Measurements from ENCODE around the gene STPG3. TPM values are rescaled to one million over a fixed set of nuclear protein-coding genes. Genes with fewer than 3 reads are reported as not detected.
A peak's percentile ranks its signal among the peaks of the same experiment; 100 is the strongest.

The STPG3 gene
- total and polyA plus RNA-seq, 2 of the 8 experiments (the other 6 are each of a cell fraction or from before 2014, with no cell fraction given), result not detected

- H2BK12ac ChIP-seq (ENCODE audit: low read depth, low read length), result no peak overlapping the region
- H3K36me3 ChIP-seq (ENCODE audit: control insufficient read depth in 2 of 4, insufficient read depth in 4 of 4, low read length in 3 of 4), result peaks cover 6 to 18% (median 15%) of the 10 kb centered on the region in 4 experiments; a peak in 7 of 8 replicates
- peak overlapping the region; percentile 95 for H2BK5ac ChIP-seq (ENCODE audit: low read depth, low read length)
- peak overlapping the region; percentile 64 to 83 (median 70) for H3K4me3 ChIP-seq (ENCODE audit: extremely low read depth in 1 of 4, insufficient read depth in 2 of 4, low read depth in 3 of 4, low read length in 4 of 4)
- H4K20me1 ChIP-seq (replicated peaks in 1 of 2; ENCODE audit: control insufficient read depth in 1 of 2, insufficient read depth in 2 of 2, low read length in 2 of 2), result peaks cover 22 to 23% of the 10 kb centered on the region in 2 experiments
- no peak overlapping the region for H2AK5ac ChIP-seq (ENCODE audit: low read depth, low read length)
- ChIA-PET POLR2A (ENCODE audit: partially characterized antibody) (interaction anchor here (0.6 to 69.9 kb wide), 43 partner anchors 5 to 364 kb away, joined by 3 to 1462 read pairs (median 3); partner anchors contain the start of genes ABCA2, CYSRT1, ENTPD2 and GRIN1), CTCF (ENCODE audit: partially characterized antibody) (interaction anchor here (0.6 to 9.1 kb wide), 9 partner anchors 13 to 102 kb away, joined by 3 to 113 read pairs (median 4); partner anchors contain the start of genes CYSRT1, RNF208 and RNF224)
- DNase-seq (ENCODE audit: low read depth in 1 of 2, low spot score in 2 of 2) (no peak), FAIRE-seq (no peak)
- WGBS, 2 experiments (ENCODE audit: extremely low coverage in 1 of 2, insufficient coverage in 1 of 2, insufficient read length in 1 of 2, insufficient replicate concordance in 2 of 2, low coverage in 1 of 2, low lambda C conversion rate in 2 of 2, missing lambda C conversion rate in 1 of 2), result 2% methylated on average over 43 of the region's 58 CpGs; no CpG with 5 or more reads in 1 of the 2 experiments
- H3K56ac ChIP-seq (replicated peaks; ENCODE audit: insufficient read length, low read depth, low read length), result peak overlapping the region; percentile 77
- H3K23me2 ChIP-seq (ENCODE audit: low read depth, low read length), result peaks cover 5% of the 10 kb centered on the region; the same call in 1 of the 2 replicates
- H3K23ac ChIP-seq (ENCODE audit: insufficient read length), result no peak overlapping the region
- peak overlapping the region; percentile 95; the same call in 1 of the 2 replicates for H3K18ac ChIP-seq (ENCODE audit: extremely low read depth, low read length)
- H3K4me2 ChIP-seq (ENCODE audit: insufficient read depth in 1 of 2, low read depth in 2 of 2, low read length in 2 of 2), result peak overlapping the region; percentile 49 to 75
- H3K79me1 ChIP-seq (ENCODE audit: low read depth, low read length), result peaks cover 5% of the 10 kb centered on the region
- H4K8ac ChIP-seq (ENCODE audit: extremely low read depth, insufficient read depth, low read length), result peak overlapping the region; percentile 91; the same call in 1 of the 2 replicates
- no peak overlapping the region for H2BK20ac ChIP-seq (ENCODE audit: low read length)
- no peak overlapping the region for H2BK120ac ChIP-seq (replicated peaks; ENCODE audit: low read depth, low read length)
- peaks cover 0 to 27% (median 21%) of the 10 kb centered on the region in 4 experiments; a peak in 6 of 7 replicates for H3K4me1 ChIP-seq (replicated peaks in 1 of 4; ENCODE audit: control insufficient read depth in 3 of 4, insufficient read depth in 4 of 4, low read length in 3 of 4)
- peak overlapping the region; percentile 29 to 63 (median 58); a peak in 6 of 7 replicates for H3K9ac ChIP-seq (replicated peaks in 1 of 4; ENCODE audit: extremely low read depth in 1 of 4, low read depth in 3 of 4, low read length in 3 of 4)
- no peak overlapping the region for H3K4ac ChIP-seq (replicated peaks; ENCODE audit: insufficient read length, low read depth, low read length)
- H2AFZ ChIP-seq (ENCODE audit: low read length), result no peak overlapping the region
- H3K27ac ChIP-seq (ENCODE audit: low read depth, low read length), result peak overlapping the region; percentile 67; the same call in 1 of the 2 replicates
- no peaks in the 10 kb centered on the region for H3K9me3 ChIP-seq (ENCODE audit: insufficient read depth in 2 of 2, low read depth in 1 of 2, low read length in 1 of 2)
- H4K91ac ChIP-seq (replicated peaks; ENCODE audit: insufficient read length, low read length), result peak overlapping the region; percentile 91
- peaks cover 0 to 20% of the 10 kb centered on the region in 2 experiments; a peak in 2 of 4 replicates for H3K79me2 ChIP-seq (ENCODE audit: control insufficient read depth in 1 of 2, insufficient read depth in 2 of 2, low read length in 2 of 2)
- H4K5ac ChIP-seq (ENCODE audit: insufficient read length, low read depth, low read length), result peak overlapping the region; percentile 52
- no peak overlapping the region for H3K14ac ChIP-seq (ENCODE audit: insufficient read length)
- no peaks in the 10 kb centered on the region for H3K27me3 ChIP-seq (replicated peaks in 1 of 4; ENCODE audit: control insufficient read depth in 3 of 4, extremely low read depth in 1 of 4, insufficient read depth in 3 of 4, low read length in 3 of 4)
- H2BK15ac ChIP-seq (ENCODE audit: low read length), result no peak overlapping the region
- TF ChIP-seq CEBPB (IDR thresholded peaks at IDR 0.05; ENCODE audit: low read depth, low read length), result no peak
- no peak for TF ChIP-seq TEAD4 (IDR thresholded peaks at IDR 0.05; ENCODE audit: low read depth, low read length)
- peak; percentile 35 for TF ChIP-seq ASH2L (IDR thresholded peaks at IDR 0.05; ENCODE audit: low read length)
- no peak for TF ChIP-seq EGR1 (IDR thresholded peaks at IDR 0.05; ENCODE audit: borderline replicate concordance, low read depth, low read length)
- 0 out of 4 replicates have a peak, but pooled peaks of 1 of the 2 experiments have one; percentile 38 for TF ChIP-seq HDAC2 (IDR thresholded peaks at IDR 0.05; ENCODE audit: borderline replicate concordance in 1 of 2, low read depth in 2 of 2, low read length in 2 of 2)
- TF ChIP-seq, protein P1, sequence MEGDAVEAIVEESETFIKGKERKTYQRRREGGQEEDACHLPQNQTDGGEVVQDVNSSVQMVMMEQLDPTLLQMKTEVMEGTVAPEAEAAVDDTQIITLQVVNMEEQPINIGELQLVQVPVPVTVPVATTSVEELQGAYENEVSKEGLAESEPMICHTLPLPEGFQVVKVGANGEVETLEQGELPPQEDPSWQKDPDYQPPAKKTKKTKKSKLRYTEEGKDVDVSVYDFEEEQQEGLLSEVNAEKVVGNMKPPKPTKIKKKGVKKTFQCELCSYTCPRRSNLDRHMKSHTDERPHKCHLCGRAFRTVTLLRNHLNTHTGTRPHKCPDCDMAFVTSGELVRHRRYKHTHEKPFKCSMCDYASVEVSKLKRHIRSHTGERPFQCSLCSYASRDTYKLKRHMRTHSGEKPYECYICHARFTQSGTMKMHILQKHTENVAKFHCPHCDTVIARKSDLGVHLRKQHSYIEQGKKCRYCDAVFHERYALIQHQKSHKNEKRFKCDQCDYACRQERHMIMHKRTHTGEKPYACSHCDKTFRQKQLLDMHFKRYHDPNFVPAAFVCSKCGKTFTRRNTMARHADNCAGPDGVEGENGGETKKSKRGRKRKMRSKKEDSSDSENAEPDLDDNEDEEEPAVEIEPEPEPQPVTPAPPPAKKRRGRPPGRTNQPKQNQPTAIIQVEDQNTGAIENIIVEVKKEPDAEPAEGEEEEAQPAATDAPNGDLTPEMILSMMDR (IDR thresholded peaks at IDR 0.05; ENCODE audit: control extremely low read depth in 1 of 3, insufficient read depth in 1 of 3, low read depth in 1 of 3, low read length in 3 of 3), result peak in 2 of 3 experiments; percentile 3 to 27; a peak in 2 of 4 replicates
- TF ChIP-seq SP1 (IDR thresholded peaks at IDR 0.05; ENCODE audit: low read depth, low read length), result no peak
- peak; percentile 95 for TF ChIP-seq KDM4A (IDR thresholded peaks at IDR 0.05; ENCODE audit: low read depth, low read length, severe bottlenecking)
- peak; percentile 69 for TF ChIP-seq PHF8 (conservative IDR thresholded peaks at IDR 0.05; ENCODE audit: low read depth, low read length)
Measured at GRCh38 chr9:137240318-137240840, 10.7 kb upstream of the STPG3 start.

All from H1 (cell line).